Osteoblast (primary cell): ENCODE measurements around the gene SHC2. TPM values are rescaled to one million over a fixed set of nuclear protein-coding genes. Genes with fewer than 3 reads are reported as not detected.
A peak's percentile ranks its signal among the peaks of the same experiment; 100 is the strongest.

ENCODE experiments used
- DNase-seq: peaks from one replicate; pipeline ENCODE4 v3.0.0; 2011; ENCODE audit warnings: low spot score, mixed read lengths; ENCODE audit not compliant: insufficient read length; ENCODE audit errors: missing footprints
- H2AFZ ChIP-seq: 2 replicates; pipeline ENCODE4 v1.6.0; 2011; ENCODE audit warnings: mild to moderate bottlenecking, low read length
- H3K27ac ChIP-seq: 2 replicates; pipeline ENCODE4 v1.5.1; 2011; ENCODE audit warnings: mild to moderate bottlenecking, low read depth, low read length, moderate library complexity
- H3K27me3 ChIP-seq: 2 replicates; pipeline ENCODE4 v1.6.0; 2012; ENCODE audit warnings: mild to moderate bottlenecking, control low read depth, inconsistent platforms, low read length, moderate library complexity; ENCODE audit not compliant: insufficient read depth
- H3K36me3 ChIP-seq: 2 replicates; pipeline ENCODE4 v1.5.1; 2011; ENCODE audit warnings: mild to moderate bottlenecking, low read length, control low read depth, moderate library complexity; ENCODE audit not compliant: insufficient read depth
- H3K4me1 ChIP-seq: 2 replicates; pipeline ENCODE4 v1.5.1; 2011; ENCODE audit warnings: mild to moderate bottlenecking, low read length, control low read depth, moderate library complexity; ENCODE audit not compliant: insufficient read depth
- H3K4me2 ChIP-seq: 2 replicates; pipeline ENCODE4 v1.6.0; 2011; ENCODE audit warnings: mild to moderate bottlenecking, low read length; ENCODE audit not compliant: insufficient read depth
- H3K4me3 ChIP-seq: fragments of 200-600 bp; sonication (generic); 3 replicates; pipeline ENCODE4 v1.5.1; 2012; ENCODE audit warnings: mild to moderate bottlenecking, low read length, inconsistent platforms; ENCODE audit not compliant: insufficient read depth
- H3K79me2 ChIP-seq: 2 replicates; pipeline ENCODE4 v1.6.0; 2012; ENCODE audit warnings: mild to moderate bottlenecking, low read length, control low read depth, inconsistent platforms; ENCODE audit not compliant: insufficient read depth
- H3K9me3 ChIP-seq: 2 replicates; pipeline ENCODE4 v1.5.1; 2011; ENCODE audit warnings: low read depth, low read length, control low read depth
- H4K20me1 ChIP-seq: 2 replicates; pipeline ENCODE4 v1.6.0; 2012; ENCODE audit warnings: mild to moderate bottlenecking, low read length, control low read depth; ENCODE audit not compliant: insufficient read depth
- total RNA-seq: library from RNA; depleted of rRNA; stranded (reverse); fragments of >200 nt; gene quantifications from 2 replicates; pipeline ENCODE4 v1.2.3, GENCODE V29; 2012
- TF ChIP-seq, protein P1 (sequence below): IDR thresholded peaks from 2 replicates; pipeline ENCODE4 v1.5.1; 2011; ENCODE audit warnings: mild to moderate bottlenecking, low read depth, low read length, moderate library complexity; ENCODE audit errors: extremely low read depth

Gene SHC2
- total RNA-seq, 1 donor, result 0.36 TPM

DNA sequence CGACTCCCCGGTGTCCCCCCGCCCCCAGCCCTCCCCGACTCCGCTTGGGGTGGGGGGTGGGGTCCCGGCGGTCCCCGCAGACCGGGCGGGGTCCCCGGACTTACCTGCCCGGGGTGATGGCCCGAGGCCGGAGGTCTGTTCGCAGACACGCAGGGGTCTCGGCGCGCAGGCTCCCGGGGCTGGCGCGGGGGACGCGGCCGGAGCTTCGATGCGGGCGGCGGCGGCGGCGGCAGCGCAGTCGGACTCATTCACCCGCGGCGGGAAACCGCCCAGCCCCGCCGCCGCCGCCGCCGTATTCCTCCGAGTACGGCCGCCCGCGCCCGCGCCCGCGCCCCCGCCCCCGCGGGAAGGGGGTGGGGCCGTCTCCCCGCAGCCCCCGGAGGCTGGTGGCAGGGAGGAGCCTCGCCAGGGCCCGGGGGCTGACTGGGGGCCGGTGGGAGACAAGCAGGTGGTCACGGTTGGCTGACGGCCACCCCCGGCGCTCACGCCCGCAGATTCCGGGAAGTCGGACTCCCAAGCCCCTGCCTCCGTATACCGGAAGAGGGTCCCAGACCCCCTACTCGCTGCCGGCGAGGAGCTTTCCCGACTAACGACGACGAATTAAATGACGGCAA lies 51.8 kb downstream of the SHC2 start, which contains the start of gene C2CD4C:
C2CD4C (minus strand) TSS at position 246 of the 614 bp plus-strand sequence. CDS start 786 bp downstream, outside the sequence.
- Histone ChIP-seq H3K9me3 (no peaks in the 10 kb centered on the region), H3K4me2 (no peak within 1 kb of the TSS), H3K36me3 (no peaks in the 10 kb centered on the region), H3K79me2 (no peaks in the 10 kb centered on the region), H3K4me3 (no peak within 1 kb of the TSS), H2AFZ (no peak within 1 kb of the TSS), H3K27me3 (peaks cover 47% of the 10 kb centered on the region), H3K27ac (no peak within 1 kb of the TSS), H3K4me1 (no peaks in the 10 kb centered on the region), H4K20me1 (no peaks in the 10 kb centered on the region)
- DNase-seq, result peak; percentile 92
- TF ChIP-seq, protein P1, sequence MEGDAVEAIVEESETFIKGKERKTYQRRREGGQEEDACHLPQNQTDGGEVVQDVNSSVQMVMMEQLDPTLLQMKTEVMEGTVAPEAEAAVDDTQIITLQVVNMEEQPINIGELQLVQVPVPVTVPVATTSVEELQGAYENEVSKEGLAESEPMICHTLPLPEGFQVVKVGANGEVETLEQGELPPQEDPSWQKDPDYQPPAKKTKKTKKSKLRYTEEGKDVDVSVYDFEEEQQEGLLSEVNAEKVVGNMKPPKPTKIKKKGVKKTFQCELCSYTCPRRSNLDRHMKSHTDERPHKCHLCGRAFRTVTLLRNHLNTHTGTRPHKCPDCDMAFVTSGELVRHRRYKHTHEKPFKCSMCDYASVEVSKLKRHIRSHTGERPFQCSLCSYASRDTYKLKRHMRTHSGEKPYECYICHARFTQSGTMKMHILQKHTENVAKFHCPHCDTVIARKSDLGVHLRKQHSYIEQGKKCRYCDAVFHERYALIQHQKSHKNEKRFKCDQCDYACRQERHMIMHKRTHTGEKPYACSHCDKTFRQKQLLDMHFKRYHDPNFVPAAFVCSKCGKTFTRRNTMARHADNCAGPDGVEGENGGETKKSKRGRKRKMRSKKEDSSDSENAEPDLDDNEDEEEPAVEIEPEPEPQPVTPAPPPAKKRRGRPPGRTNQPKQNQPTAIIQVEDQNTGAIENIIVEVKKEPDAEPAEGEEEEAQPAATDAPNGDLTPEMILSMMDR, result no peak

DNA sequence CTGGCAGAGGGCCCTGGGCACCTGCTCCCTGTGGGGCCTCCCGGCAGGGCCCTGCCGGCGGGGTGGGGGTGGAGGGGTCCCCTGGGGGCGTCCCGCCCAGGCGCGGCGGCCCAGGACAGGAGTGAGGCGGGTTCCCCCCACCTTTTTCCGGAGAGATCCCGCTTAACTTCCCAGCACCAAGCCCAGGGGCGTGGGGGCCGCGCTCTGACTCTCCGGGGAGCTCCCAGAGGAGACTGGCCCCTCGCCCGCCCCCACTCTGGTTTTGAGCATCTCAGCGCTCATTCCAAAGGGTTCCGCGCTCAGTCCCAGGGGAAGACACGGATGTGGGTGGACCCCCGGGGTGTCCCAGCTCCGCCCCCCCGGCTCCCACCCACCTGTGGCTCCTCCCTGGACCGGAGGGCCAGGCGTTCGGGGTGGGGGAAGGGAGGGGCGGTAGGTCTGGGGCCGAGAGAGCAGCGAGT lies 52.4 kb downstream of the SHC2 start:
- TF ChIP-seq, protein P1, result no peak
- H3K36me3 ChIP-seq, result no peaks in the 10 kb centered on the region
- H3K79me2 ChIP-seq, result no peaks in the 10 kb centered on the region
- H3K9me3 ChIP-seq, result no peaks in the 10 kb centered on the region
- H3K4me1 ChIP-seq, result no peaks in the 10 kb centered on the region
- DNase-seq, result peak; percentile 88
- no peak overlapping the region for H2AFZ ChIP-seq
- no peaks in the 10 kb centered on the region for H4K20me1 ChIP-seq
- H3K4me2 ChIP-seq, result no peak overlapping the region
- no peak overlapping the region for H3K4me3 ChIP-seq
- no peak overlapping the region for H3K27ac ChIP-seq
- peaks cover 47% of the 10 kb centered on the region for H3K27me3 ChIP-seq

DNA sequence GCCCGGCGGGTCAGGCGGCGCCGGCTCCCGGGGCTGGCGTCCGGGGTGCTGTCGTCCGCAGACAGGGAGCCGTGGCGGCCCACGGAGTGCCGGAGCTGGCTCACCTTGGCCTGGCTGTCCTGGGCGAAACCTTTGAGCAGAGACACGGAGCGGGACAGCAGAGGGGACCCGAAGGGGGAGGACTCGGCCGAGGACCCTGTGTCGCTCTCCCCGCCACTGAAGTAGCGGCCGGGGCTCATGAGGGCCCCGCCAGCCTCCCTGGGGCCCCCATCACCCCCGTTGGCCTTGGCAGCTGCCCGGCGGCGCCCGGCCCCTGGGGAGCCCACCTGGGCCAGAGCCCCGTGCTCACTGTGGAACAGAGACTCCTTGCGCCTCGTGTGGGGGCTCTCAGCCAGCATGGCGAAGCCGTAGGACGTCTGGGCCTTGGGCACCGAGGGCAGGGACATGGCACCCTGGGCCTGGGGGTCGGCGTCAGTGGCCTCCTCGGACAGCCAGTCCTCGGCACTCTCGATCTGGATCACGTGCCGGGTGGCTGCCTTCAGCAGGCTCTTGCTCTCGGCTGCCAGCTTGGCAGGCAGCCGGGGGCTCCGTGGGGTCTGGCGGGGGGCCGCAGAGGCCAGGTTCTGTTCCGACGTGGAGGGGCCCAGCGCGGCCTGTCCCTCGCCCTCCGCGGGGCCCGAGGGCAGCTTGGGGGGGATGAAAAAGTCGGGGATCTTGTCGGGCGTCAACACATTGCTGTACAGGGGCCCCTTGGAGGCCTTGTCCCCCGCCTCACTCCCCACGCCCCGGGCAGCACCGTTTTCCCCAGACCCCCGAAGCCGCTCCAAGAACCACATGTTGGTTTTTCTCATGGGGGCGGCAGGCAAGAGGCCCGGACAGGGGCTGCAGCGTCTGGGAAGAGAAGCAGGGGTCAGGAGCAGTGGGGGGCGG lies 53.1 kb downstream of the SHC2 start:
- no peak overlapping the region for H3K4me3 ChIP-seq
- no peaks in the 10 kb centered on the region for H3K9me3 ChIP-seq
- no peaks in the 10 kb centered on the region for H3K4me1 ChIP-seq
- no peak overlapping the region for H3K4me2 ChIP-seq
- peaks cover 47% of the 10 kb centered on the region for H3K27me3 ChIP-seq
- H3K27ac ChIP-seq, result no peak overlapping the region
- peak; percentile 83 for DNase-seq
- H3K79me2 ChIP-seq, result no peaks in the 10 kb centered on the region
- H2AFZ ChIP-seq, result no peak overlapping the region
- no peaks in the 10 kb centered on the region for H4K20me1 ChIP-seq
- H3K36me3 ChIP-seq, result no peaks in the 10 kb centered on the region
- TF ChIP-seq, protein P1, result no peak
